ENCODE results near the gene CHRNB1. TPM values are rescaled to one million over a fixed set of nuclear protein-coding genes. Genes with fewer than 3 reads are reported as not detected.

The CHRNB1 gene
- total RNA-seq, 1 experiment from 2014 or later = 12.7 TPM

DNA sequence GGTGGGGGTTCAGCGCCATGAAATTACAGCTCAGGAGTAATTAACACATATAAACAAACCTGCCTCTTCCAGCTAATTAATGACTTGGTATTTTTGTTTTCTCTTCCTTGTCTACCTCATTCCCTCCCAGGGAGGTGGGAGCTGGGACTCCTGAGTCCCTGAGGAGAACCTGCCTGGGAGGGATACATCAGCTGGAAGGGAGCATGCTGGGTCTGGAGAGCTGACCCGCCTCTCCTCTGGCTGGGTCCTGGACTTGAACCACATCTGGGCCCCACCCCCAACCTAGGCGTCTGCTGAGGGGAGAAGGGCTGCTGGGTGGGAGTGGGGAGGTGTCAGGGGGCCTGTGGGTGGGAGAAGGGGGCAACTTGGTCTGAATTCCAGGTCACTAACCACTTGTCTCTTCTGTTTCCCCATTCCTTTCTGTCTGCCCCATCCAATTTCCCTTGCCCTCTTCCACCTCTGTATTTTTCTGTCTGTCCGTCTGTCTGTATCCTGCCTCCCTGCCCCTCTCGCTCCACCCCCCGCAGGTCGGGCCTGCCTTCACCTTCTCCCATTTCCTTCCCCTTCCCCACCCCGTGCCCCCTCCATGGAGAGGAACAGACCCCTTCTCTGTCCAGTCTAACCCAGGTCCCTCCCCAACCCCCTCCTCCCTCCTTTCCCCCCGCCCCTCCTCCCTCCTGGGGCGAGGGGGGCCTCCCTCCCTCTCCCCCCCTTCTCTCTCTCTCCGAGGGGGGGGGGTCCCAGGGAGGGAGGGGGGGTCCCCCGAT lies 37.2 kb upstream of the CHRNB1 start, which contains the start of gene NLGN2:
Gene NLGN2, plus strand, starts transcription at position 361 of the 767 bp plus-strand sequence. CDS start 411 bp downstream, outside the sequence.
- H3K9ac ChIP-seq (ENCODE audit: extremely low read depth, insufficient read length, low read length) = no peak within 1 kb of the TSS
- H2BK12ac ChIP-seq (ENCODE audit: insufficient read length, low read depth, low read length) = no peak within 1 kb of the TSS
- H2BK5ac ChIP-seq (ENCODE audit: insufficient read length, low read length) = no peak within 1 kb of the TSS
- H4K5ac ChIP-seq (ENCODE audit: insufficient read length, low read depth, low read length) = no peak within 1 kb of the TSS
- no peak within 1 kb of the TSS; the same call in 1 of the 2 replicates for H2BK15ac ChIP-seq (ENCODE audit: low read depth, low read length)
- no peaks in the 10 kb centered on the region; the same call in 1 of the 2 replicates for H3K4me1 ChIP-seq (ENCODE audit: insufficient read depth, low read length)
- peak within 1 kb of the TSS; percentile 78 for H3K4me2 ChIP-seq (ENCODE audit: insufficient read depth, insufficient read length, low read length)
- H3K14ac ChIP-seq (ENCODE audit: insufficient read depth, low read length) = no peak within 1 kb of the TSS
- peaks cover 5% of the 10 kb centered on the region for H3K23me2 ChIP-seq (ENCODE audit: insufficient read length, low read depth, low read length, poor library complexity, severe bottlenecking)
- Mint-ChIP-seq H3K36me3 (ENCODE audit: insufficient read depth in 1 of 3, low read depth in 3 of 3) (peaks cover 16 to 30% (median 27%) of the 10 kb centered on the region in 3 experiments), H3K4me1 (peaks cover 24 to 38% of the 10 kb centered on the region in 2 experiments), H3K27ac (peak within 1 kb of the TSS in 1 of 3 experiments; percentile 24; a peak in 2 of 7 replicates), H3K9me3 (peaks cover 0 to 2% of the 10 kb centered on the region in 2 experiments; a peak in 1 of 5 replicates), H3K4me3 (peak within 1 kb of the TSS in 1 of 2 experiments; percentile 96; a peak in 3 of 5 replicates), H3K27me3 (ENCODE audit: low read depth) (no peaks in the 10 kb centered on the region)
- no peak within 1 kb of the TSS for H3K18ac ChIP-seq (ENCODE audit: insufficient read length, low read depth, low read length)
- H3K56ac ChIP-seq (ENCODE audit: insufficient read length, low read depth, low read length) = no peak within 1 kb of the TSS
- H3T11ph ChIP-seq (ENCODE audit: low read length) = no peak within 1 kb of the TSS
- no peak within 1 kb of the TSS for H2AK5ac ChIP-seq (ENCODE audit: insufficient read length, low read length)
- DNase-seq = no peak
- no peak within 1 kb of the TSS for H3K23ac ChIP-seq (ENCODE audit: insufficient read length, low read depth, low read length)
- TF ChIP-seq, protein P1, sequence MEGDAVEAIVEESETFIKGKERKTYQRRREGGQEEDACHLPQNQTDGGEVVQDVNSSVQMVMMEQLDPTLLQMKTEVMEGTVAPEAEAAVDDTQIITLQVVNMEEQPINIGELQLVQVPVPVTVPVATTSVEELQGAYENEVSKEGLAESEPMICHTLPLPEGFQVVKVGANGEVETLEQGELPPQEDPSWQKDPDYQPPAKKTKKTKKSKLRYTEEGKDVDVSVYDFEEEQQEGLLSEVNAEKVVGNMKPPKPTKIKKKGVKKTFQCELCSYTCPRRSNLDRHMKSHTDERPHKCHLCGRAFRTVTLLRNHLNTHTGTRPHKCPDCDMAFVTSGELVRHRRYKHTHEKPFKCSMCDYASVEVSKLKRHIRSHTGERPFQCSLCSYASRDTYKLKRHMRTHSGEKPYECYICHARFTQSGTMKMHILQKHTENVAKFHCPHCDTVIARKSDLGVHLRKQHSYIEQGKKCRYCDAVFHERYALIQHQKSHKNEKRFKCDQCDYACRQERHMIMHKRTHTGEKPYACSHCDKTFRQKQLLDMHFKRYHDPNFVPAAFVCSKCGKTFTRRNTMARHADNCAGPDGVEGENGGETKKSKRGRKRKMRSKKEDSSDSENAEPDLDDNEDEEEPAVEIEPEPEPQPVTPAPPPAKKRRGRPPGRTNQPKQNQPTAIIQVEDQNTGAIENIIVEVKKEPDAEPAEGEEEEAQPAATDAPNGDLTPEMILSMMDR (conservative IDR thresholded peaks at IDR 0.05) = no peak
- H3K79me2 ChIP-seq (ENCODE audit: insufficient read depth, low read length) = no peaks in the 10 kb centered on the region
- no peak within 1 kb of the TSS for H2BK20ac ChIP-seq (ENCODE audit: low read depth, low read length, poor library complexity, severe bottlenecking)
- no peak within 1 kb of the TSS for H3K27ac ChIP-seq (ENCODE audit: insufficient read length, low read depth, low read length)
- WGBS (ENCODE audit: extremely low coverage, insufficient read length, low lambda C conversion rate) = no CpG with 5 or more reads among the region's 12 CpGs
- H3K27me3 ChIP-seq (ENCODE audit: insufficient read depth, low read length) = no peaks in the 10 kb centered on the region
- H2AFZ ChIP-seq (ENCODE audit: low read length) = no peak within 1 kb of the TSS
- H3K79me1 ChIP-seq (ENCODE audit: insufficient read depth, low read depth, low read length, poor library complexity, severe bottlenecking) = no peaks in the 10 kb centered on the region
- no peak within 1 kb of the TSS for H4K91ac ChIP-seq (ENCODE audit: insufficient read length, low read depth, low read length)
- H3K4ac ChIP-seq (ENCODE audit: low read depth, low read length) = no peak within 1 kb of the TSS
- no peaks in the 10 kb centered on the region for H3K9me3 ChIP-seq (ENCODE audit: control insufficient read depth, low read depth, low read length)
- no peak within 1 kb of the TSS for H2BK120ac ChIP-seq (ENCODE audit: low read depth, low read length, poor library complexity, severe bottlenecking)
- H4K8ac ChIP-seq (replicated peaks; ENCODE audit: insufficient read length, low read depth, low read length) = no peak within 1 kb of the TSS
- no peaks in the 10 kb centered on the region for H4K20me1 ChIP-seq (ENCODE audit: control insufficient read depth, insufficient read depth, insufficient read length)
